Esophagus muscularis mucosa (tissue), 4 donors: ENCODE results near the gene RPAP3. TPM values are rescaled to one million over a fixed set of nuclear protein-coding genes. Genes with fewer than 3 reads are reported as not detected.

Source experiments
- DNase-seq: peaks from one replicate; pipeline ENCODE4 v3.0.0-alpha.2; 2017; ENCODE audit errors: extremely low spot score
- H3K27ac ChIP-seq, 4 donors: fragments of 200-600 bp; sonication (generic); replicated peaks in 1 of 4; 1 replicate in 3 of 4; 2 replicates in 1 of 4; pipeline ENCODE4 v1.5.1; 2016 to 2019; ENCODE audit warnings: mild to moderate bottlenecking in 1 of 4
- H3K27me3 ChIP-seq, 4 donors: fragments of 200-600 bp; sonication (generic); one replicate each; pipeline versions ENCODE4 v1.5.1 to v1.6.0; 2016 to 2019
- H3K36me3 ChIP-seq, 4 donors: fragments of 200-600 bp; sonication (generic); one replicate each; pipeline ENCODE4 v1.5.1; 2016 to 2019
- H3K4me1 ChIP-seq, 4 donors: fragments of 200-600 bp; sonication (generic); one replicate each; pipeline ENCODE4 v1.5.1; 2016 to 2019
- H3K4me3 ChIP-seq, 4 donors: fragments of 200-600 bp; sonication (generic); 1 replicate in 2 of 4; 2 replicates in 2 of 4; pipeline ENCODE4 v1.5.1; 2016 to 2019; ENCODE audit warnings: mild to moderate bottlenecking in 4 of 4, moderate library complexity in 1 of 4
- H3K9me3 ChIP-seq, 4 donors: fragments of 200-600 bp; sonication (generic); 1 replicate in 3 of 4; 2 replicates in 1 of 4; pipeline ENCODE4 v1.5.1; 2016 to 2019
- CTCF ChIP-seq, 3 experiments: fragments of 200-600 bp in 2 of 3; fragments of 450-650 bp in 1 of 3; sonication (generic) in 2 of 3; IDR thresholded peaks; one replicate each; pipeline ENCODE4 v1.5.1; 2017 to 2019; ENCODE audit warnings: antibody characterized with exemption in 3 of 3, mild to moderate bottlenecking in 2 of 3, moderate library complexity in 1 of 3
- EP300 ChIP-seq: sonication (generic); formaldehyde crosslinking; IDR thresholded peaks from one replicate; pipeline ENCODE4 v1.6.1; 2017; ENCODE audit warnings: antibody characterized with exemption
- POLR2A ChIP-seq: fragments of 450-650 bp; IDR thresholded peaks from one replicate; pipeline ENCODE4 v1.6.1; 2017; ENCODE audit warnings: antibody characterized with exemption, moderate library complexity, mild to moderate bottlenecking, low read depth
- POLR2AphosphoS5 ChIP-seq, 2 donors: sonication (generic); formaldehyde crosslinking; IDR thresholded peaks; one replicate each; pipeline ENCODE4 v1.6.1; 2017; ENCODE audit warnings: antibody characterized with exemption in 2 of 2
- WGBS: methylation state at CpG from one replicate; pipeline ENCODE4 v1.1.5; 2018; 5-methylcytosine and 5-hydroxymethylcytosine counted together
- intact Hi-C: fragments of 100-400 bp; cut with DNase I; formaldehyde crosslinking; loops from one replicate; pipeline ENCODE4 v1.15.1; 2023
- total RNA-seq, 4 donors: library from RNA; depleted of rRNA; stranded (reverse); fragments of >200 nt; gene quantifications; one replicate each; pipeline versions ENCODE4 v1.1.0 to v1.2.1, GENCODE V29; 2016

RPAP3 gene
- total RNA-seq, 4 donors from 2014 or later = 10.3 to 17.9 (median 13.5) TPM

GRCh38 chr12:47715877-47716548 is 10.2 kb upstream of the RPAP3 start:
- Histone ChIP-seq H3K36me3 (no peaks in the 10 kb centered on the region), H3K4me1 (peaks cover 46 to 53% (median 50%) of the 10 kb centered on the region in 4 donors), H3K9me3 (no peaks in the 10 kb centered on the region), H3K4me3 (peak overlapping the region; percentile 17 to 31 (median 28)), H3K27ac (peak overlapping the region; percentile 80 to 86 (median 82)), H3K27me3 (no peaks in the 10 kb centered on the region)
- DNase-seq = peak; percentile 78
- TF ChIP-seq EP300 (no peak), POLR2AphosphoS5 (IDR thresholded peaks at IDR 0.05) (no peak), CTCF (IDR thresholded peaks at IDR 0.05) (no peak), POLR2A (no peak)
- 68% methylated on average over 13 of the region's 13 CpGs for WGBS
- intact Hi-C loops = loop anchor here (2.0 to 10.0 kb wide), 4 partner anchors 41 to 249 kb away; partner anchors contain the start of genes RAPGEF3 and TMEM106C

- H3K4me3 ChIP-seq = peak overlapping the region; percentile 17 to 31 (median 28)
- H3K9me3 ChIP-seq = no peaks in the 10 kb centered on the region
- no peaks in the 10 kb centered on the region for H3K36me3 ChIP-seq
- no peaks in the 10 kb centered on the region for H3K27me3 ChIP-seq
- TF ChIP-seq CTCF (IDR thresholded peaks at IDR 0.05) (peak; percentile 71 to 83 (median 74)), POLR2AphosphoS5 (IDR thresholded peaks at IDR 0.05) (peak in 1 of 2 donors; percentile 68), POLR2A (no peak)
- intact Hi-C loops = loop anchor here (2.0 to 10.0 kb wide), 4 partner anchors 42 to 249 kb away; partner anchors contain the start of genes RAPGEF3 and TMEM106C
- WGBS = 8% methylated on average over 10 of the region's 10 CpGs
- peak overlapping the region; percentile 80 to 86 (median 82) for H3K27ac ChIP-seq
- peak; percentile 94 for DNase-seq
- H3K4me1 ChIP-seq = peaks cover 46 to 53% (median 50%) of the 10 kb centered on the region in 4 donors
Observed at GRCh38 chr12:47715393-47715876, 9.6 kb upstream of the RPAP3 start.

- DNase-seq = no peak
- Histone ChIP-seq H3K4me3 (peak overlapping the region in 1 of 4 donors; percentile 28), H3K9me3 (no peaks in the 10 kb centered on the region), H3K27me3 (no peaks in the 10 kb centered on the region), H3K36me3 (no peaks in the 10 kb centered on the region), H3K27ac (peak overlapping the region; percentile 80 to 86 (median 82)), H3K4me1 (peaks cover 46 to 53% (median 50%) of the 10 kb centered on the region in 4 donors)
- intact Hi-C loops = loop anchor here (2.0 to 10.0 kb wide), 4 partner anchors 42 to 250 kb away; partner anchors contain the start of genes RAPGEF3 and TMEM106C
- no peak for TF ChIP-seq POLR2AphosphoS5 (IDR thresholded peaks at IDR 0.05)
- 38% methylated on average over 5 of the region's 5 CpGs for WGBS
Observed at GRCh38 chr12:47714826-47715386, 9.1 kb upstream of the RPAP3 start.

- Histone ChIP-seq H3K27me3 (no peaks in the 10 kb centered on the region), H3K4me1 (peaks cover 30 to 35% (median 34%) of the 10 kb centered on the region in 4 donors), H3K9me3 (no peaks in the 10 kb centered on the region), H3K4me3 (no peak overlapping the region), H3K27ac (no peak overlapping the region), H3K36me3 (no peaks in the 10 kb centered on the region)
- WGBS = 88% methylated on average over 6 of the region's 6 CpGs
- peak; percentile 12 for DNase-seq
- TF ChIP-seq EP300 (no peak), CTCF (IDR thresholded peaks at IDR 0.05) (no peak), POLR2A (no peak), POLR2AphosphoS5 (IDR thresholded peaks at IDR 0.05) (no peak)
- intact Hi-C loops = loop anchor here (10.0 kb wide), 1 partner anchor 253 kb away; the partner anchor contains the start of gene TMEM106C
Observed at GRCh38 chr12:47712171-47712570, 6.3 kb upstream of the RPAP3 start.

GRCh38 chr12:47711448-47711847 is 5.6 kb upstream of the RPAP3 start:
- 96% methylated on average over 5 of the region's 5 CpGs for WGBS

More at GRCh38 chr12:47711448-47711847, 5.6 kb upstream of the RPAP3 start:
- Histone ChIP-seq H3K27me3 (no peaks in the 10 kb centered on the region), H3K9me3 (no peaks in the 10 kb centered on the region), H3K27ac (no peak overlapping the region), H3K36me3 (no peaks in the 10 kb centered on the region), H3K4me1 (peaks cover 28 to 35% (median 34%) of the 10 kb centered on the region in 4 donors), H3K4me3 (no peak overlapping the region)
- TF ChIP-seq CTCF (IDR thresholded peaks at IDR 0.05) = no peak
- no peak for TF ChIP-seq POLR2AphosphoS5 (IDR thresholded peaks at IDR 0.05)
- no peak for TF ChIP-seq EP300
- no peak for TF ChIP-seq POLR2A
- intact Hi-C loops = loop anchor here (10.0 kb wide), 1 partner anchor 253 kb away; the partner anchor contains the start of gene TMEM106C
- DNase-seq = peak; percentile 57
